CD4-positive, alpha-beta T cell (primary cell): ENCODE results near the gene SLC26A9. TPM values are rescaled to one million over a fixed set of nuclear protein-coding genes. Genes with fewer than 3 reads are reported as not detected.
A peak's percentile ranks its signal among the peaks of the same experiment; 100 is the strongest.
"Not testable (repeated sequence)": the region's sequence is repeated elsewhere in the genome, so short reads cannot be mapped to it uniquely, and the experiment has no call there.

Experiments used
- ATAC-seq: fragments of 200-7000 bp; cut with Tn5 transposase; one replicate; pipeline ENCODE4 v1.10.0; 2022; ENCODE audit warnings: mild to moderate bottlenecking; ENCODE audit not compliant: poor library complexity
- CTCF ChIA-PET: fragments of 350-600 bp; sonication (Branson Sonifier 250); formaldehyde crosslinking; loops from one replicate; lab custom pipeline; 2021; ENCODE audit warnings: antibody characterized with exemption, inconsistent platforms; lab: Charles Lee
- POLR2A ChIA-PET: fragments of 350-600 bp; sonication (Branson Sonifier 250); formaldehyde crosslinking; loops from one replicate; lab custom pipeline; 2021; ENCODE audit warnings: antibody characterized with exemption, inconsistent platforms; lab: Charles Lee
- DNase-seq, 14 experiments: peaks; one replicate each; pipeline ENCODE4 v3.0.0-alpha.2; 2013 to 2020; ENCODE audit warnings: mixed read lengths in 2 of 14
- H3K27ac ChIP-seq, 2 donors: one replicate each; pipeline versions ENCODE4 v1.5.1 to v1.7.0; 2013; ENCODE audit warnings: low read length in 2 of 2, low read depth in 1 of 2, mild to moderate bottlenecking in 1 of 2
- H3K27me3 ChIP-seq, 2 experiments: 1 replicate in 1 of 2; 2 replicates in 1 of 2; pipeline versions ENCODE4 v1.6.1 to v1.7.0; 2013; ENCODE audit warnings: low read length in 2 of 2, control low read depth in 1 of 2, mild to moderate bottlenecking in 1 of 2, moderate library complexity in 1 of 2; ENCODE audit not compliant: insufficient read depth in 2 of 2, control insufficient read depth in 1 of 2
- H3K36me3 ChIP-seq: one replicate; pipeline ENCODE4 v1.6.1; 2013; ENCODE audit warnings: low read length, control low read depth; ENCODE audit not compliant: insufficient read depth
- H3K4me1 ChIP-seq: one replicate; pipeline ENCODE4 v1.6.1; 2013; ENCODE audit warnings: low read length, control low read depth; ENCODE audit not compliant: insufficient read depth
- H3K4me3 ChIP-seq: one replicate; pipeline ENCODE4 v1.5.1; 2013; ENCODE audit warnings: mild to moderate bottlenecking, low read length, moderate library complexity
- H3K9me3 ChIP-seq, 2 experiments: 1 replicate in 1 of 2; 2 replicates in 1 of 2; pipeline versions ENCODE4 v1.6.1 to v1.7.0; 2013; ENCODE audit warnings: low read length in 2 of 2, mild to moderate bottlenecking in 2 of 2, control low read depth in 1 of 2, moderate library complexity in 1 of 2; ENCODE audit not compliant: control insufficient read depth in 1 of 2, insufficient read depth in 1 of 2
- H3K27ac Mint-ChIP-seq: one replicate; pipeline ENCODE4 v1.8.0; 2020; ENCODE audit warnings: mixed read lengths
- H3K27me3 Mint-ChIP-seq: one replicate; pipeline ENCODE4 v1.8.0; 2021; ENCODE audit warnings: mixed read lengths
- H3K36me3 Mint-ChIP-seq: one replicate; pipeline ENCODE4 v1.8.0; 2021; ENCODE audit warnings: low read depth, mixed read lengths
- H3K4me1 Mint-ChIP-seq: one replicate; pipeline ENCODE4 v1.8.0; 2021; ENCODE audit warnings: low read depth, mixed read lengths
- H3K4me3 Mint-ChIP-seq: one replicate; pipeline ENCODE4 v1.8.0; 2020; ENCODE audit warnings: mild to moderate bottlenecking, mixed read lengths
- H3K9me3 Mint-ChIP-seq: one replicate; pipeline ENCODE4 v1.8.0; 2020; ENCODE audit warnings: mixed read lengths
- CTCF ChIP-seq: fragments of 200-600 bp; IDR thresholded peaks from one replicate; pipeline ENCODE4 v1.8.0; 2022; ENCODE audit warnings: antibody characterized with exemption, mild to moderate bottlenecking
- intact Hi-C, 2 experiments: fragments of 100-400 bp; cut with DNase I in 1 of 2; cut with micrococcal nuclease in 1 of 2; formaldehyde crosslinking; loops; one replicate each; pipeline versions ENCODE4 v1.15.1 to v1.9.0; 2023 to 2025; cut with DNase I, micrococcal nuclease
- total RNA-seq, 174 experiments: library from RNA in 2 of 174; stranded (reverse) in 2 of 174; gene quantifications; one replicate each; pipeline ENCODE4 v1.2.3 and lab custom pipeline; 2021 to 2026

Gene SLC26A9
- total RNA-seq, 2 experiments from 2014 or later, result not detected

GRCh38 chr1:205913451-205914154, 29.7 kb downstream of the SLC26A9 start:
- Histone ChIP-seq H3K4me1 (no peaks in the 10 kb centered on the region), H3K4me3 (no peak overlapping the region), H3K27me3 (no peaks in the 10 kb centered on the region), H3K27ac (no peak overlapping the region), H3K9me3 (no peaks in the 10 kb centered on the region), H3K36me3 (no peaks in the 10 kb centered on the region)
- no peaks in the 10 kb centered on the region for H3K4me1 Mint-ChIP-seq
- ATAC-seq (no peak), DNase-seq (no peak)
- intact Hi-C loops, result no loop called here
- H3K36me3 Mint-ChIP-seq, result no peaks in the 10 kb centered on the region
- POLR2A ChIA-PET, result interaction anchor here (0.5 kb wide), 1 partner anchor 1463 kb away, joined by 4 read pairs; no protein-coding TSS in a partner anchor
- no peak for TF ChIP-seq CTCF
- no peak overlapping the region for H3K4me3 Mint-ChIP-seq
- no peaks in the 10 kb centered on the region for H3K9me3 Mint-ChIP-seq
- CTCF ChIA-PET, result no interaction called here
- no peak overlapping the region for H3K27ac Mint-ChIP-seq
- peaks cover 4% of the 10 kb centered on the region for H3K27me3 Mint-ChIP-seq

GRCh38 chr1:205907794-205908193, 35.5 kb downstream of the SLC26A9 start:
- H3K4me3 ChIP-seq, result no peak overlapping the region
- H3K36me3 ChIP-seq, result no peaks in the 10 kb centered on the region
- Mint-ChIP-seq H3K27ac (no peak overlapping the region), H3K27me3 (no peaks in the 10 kb centered on the region), H3K36me3 (no peaks in the 10 kb centered on the region), H3K4me3 (no peak overlapping the region), H3K9me3 (no peaks in the 10 kb centered on the region), H3K4me1 (no peaks in the 10 kb centered on the region)
- H3K9me3 ChIP-seq, result no peaks in the 10 kb centered on the region
- POLR2A ChIA-PET, result interaction anchor here (0.6 kb wide), 1 partner anchor 121 kb away, joined by 3 read pairs; no protein-coding TSS in a partner anchor
- no peaks in the 10 kb centered on the region for H3K4me1 ChIP-seq
- peak; percentile 12 for TF ChIP-seq CTCF
- H3K27ac ChIP-seq, result no peak overlapping the region
- CTCF ChIA-PET, result interaction anchor here (0.9 to 1.2 kb wide), 2 partner anchors 65 to 116 kb away, joined by 3 to 5 read pairs; no protein-coding TSS in a partner anchor
- H3K27me3 ChIP-seq, result no peaks in the 10 kb centered on the region
- intact Hi-C loops, result loop anchor here in 1 of 2 experiments (2.0 kb wide), 1 partner anchor 117 kb away; no protein-coding TSS in a partner anchor
- DNase-seq, result no peak
- no peak for ATAC-seq

- peaks cover 15% of the 10 kb centered on the region for H3K27me3 Mint-ChIP-seq
- H3K4me1 ChIP-seq, H3K4me3 Mint-ChIP-seq, CTCF ChIA-PET, H3K9me3 ChIP-seq, POLR2A ChIA-PET, H3K27ac Mint-ChIP-seq, ATAC-seq, H3K27me3 ChIP-seq, H3K4me3 ChIP-seq, H3K36me3 Mint-ChIP-seq, DNase-seq, intact Hi-C loops, H3K36me3 ChIP-seq, H3K4me1 Mint-ChIP-seq, H3K27ac ChIP-seq, H3K9me3 Mint-ChIP-seq: not testable (repeated sequence)
Measured at GRCh38 chr1:205905095-205905494, 38.2 kb downstream of the SLC26A9 start.
